WTC11 (cell line): ENCODE measurements around the gene MON1A. TPM values are rescaled to one million over a fixed set of nuclear protein-coding genes. Genes with fewer than 3 reads are reported as not detected.

Experiments used
- ATAC-seq: fragments of 200-7000 bp; cut with Tn5 transposase; 2 replicates; pipeline ENCODE4 v1.10.0; 2021; ENCODE audit warnings: mild to moderate bottlenecking, moderate library complexity
- CTCF ChIA-PET: fragments of 300-600 bp; sonication (Branson Sonifier 250); formaldehyde crosslinking; loops from one replicate; lab custom pipeline; 2021; ENCODE audit warnings: antibody characterized with exemption; lab: Charles Lee
- POLR2A ChIA-PET: fragments of 350-600 bp; sonication (Branson Sonifier 250); formaldehyde crosslinking; loops from one replicate; lab custom pipeline; 2021; ENCODE audit warnings: antibody characterized with exemption; lab: Charles Lee
- DNase-seq: peaks from one replicate; pipeline ENCODE4 v3.0.0; 2021; ENCODE audit warnings: low spot score
- H3K27ac Mint-ChIP-seq: 2 replicates; pipeline ENCODE4 v1.8.0; 2021; ENCODE audit warnings: mixed read lengths
- H3K27me3 Mint-ChIP-seq: 2 replicates; pipeline ENCODE4 v1.8.0; 2021; ENCODE audit warnings: low read depth, mild to moderate bottlenecking, moderate library complexity, mixed read lengths
- H3K36me3 Mint-ChIP-seq: 2 replicates; pipeline ENCODE4 v1.8.0; 2021; ENCODE audit warnings: mixed read lengths
- H3K4me1 Mint-ChIP-seq: 2 replicates; pipeline ENCODE4 v1.8.0; 2022; ENCODE audit warnings: mixed read lengths
- H3K4me3 Mint-ChIP-seq: 2 replicates; pipeline ENCODE4 v1.8.0; 2021; ENCODE audit warnings: mild to moderate bottlenecking, moderate library complexity, mixed read lengths
- H3K9me3 Mint-ChIP-seq: 2 replicates; pipeline ENCODE4 v1.8.0; 2021; ENCODE audit warnings: mixed read lengths
- AR ChIP-seq: fragments of 250-450 bp; sonication (Bioruptor Pico); IDR thresholded peaks from 2 replicates; pipeline ENCODE4 v1.9.0; 2021; ENCODE audit warnings: mild to moderate bottlenecking
- CBFB ChIP-seq: sonication (generic); formaldehyde crosslinking; IDR thresholded peaks from 2 replicates; pipeline ENCODE4 v1.8.1; 2022; ENCODE audit warnings: mild to moderate bottlenecking, low read depth, missing genetic modification reagents
- ESRRA ChIP-seq: sonication (generic); formaldehyde crosslinking; IDR thresholded peaks from 2 replicates; pipeline ENCODE4 v1.8.1; 2022; ENCODE audit warnings: mild to moderate bottlenecking, missing genetic modification reagents, borderline replicate concordance
- FOXP4 ChIP-seq: sonication (generic); formaldehyde crosslinking; IDR thresholded peaks from 2 replicates; pipeline ENCODE4 v1.8.0; 2022; ENCODE audit warnings: mild to moderate bottlenecking, missing genetic modification reagents
- HMGA2 ChIP-seq: fragments of 250-450 bp; sonication (Bioruptor Pico); IDR thresholded peaks from 2 replicates; pipeline ENCODE4 v1.4.0; 2021; ENCODE audit warnings: mild to moderate bottlenecking, moderate library complexity
- IRF2 ChIP-seq: sonication (generic); formaldehyde crosslinking; IDR thresholded peaks from 2 replicates; pipeline ENCODE4 v1.8.0; 2022; ENCODE audit warnings: low read depth, missing genetic modification reagents, borderline replicate concordance
- KAT7 ChIP-seq: sonication (generic); formaldehyde crosslinking; IDR thresholded peaks from 2 replicates; pipeline ENCODE4 v1.8.1; 2023; ENCODE audit warnings: missing genetic modification reagents, mild to moderate bottlenecking, borderline replicate concordance
- MXD4 ChIP-seq: fragments of 250-450 bp; sonication (Bioruptor Pico); IDR thresholded peaks from 2 replicates; pipeline ENCODE4 v1.8.0; 2021; ENCODE audit warnings: mild to moderate bottlenecking, moderate library complexity, borderline replicate concordance
- NFATC4 ChIP-seq: fragments of 250-450 bp; sonication (Bioruptor Pico); IDR thresholded peaks from 2 replicates; pipeline ENCODE4 v1.9.0; 2021; ENCODE audit warnings: mild to moderate bottlenecking
- NR3C1 ChIP-seq: sonication (generic); formaldehyde crosslinking; conservative IDR thresholded peaks from 2 replicates; pipeline ENCODE4 v1.8.1; 2023; ENCODE audit warnings: low read depth, mild to moderate bottlenecking, missing genetic modification reagents
- SMAD3 ChIP-seq: sonication (generic); formaldehyde crosslinking; IDR thresholded peaks from 2 replicates; pipeline ENCODE4 v1.8.0; 2022; ENCODE audit warnings: missing genetic modification reagents, mild to moderate bottlenecking, borderline replicate concordance
- TCF7 ChIP-seq: sonication (generic); formaldehyde crosslinking; IDR thresholded peaks from 2 replicates; pipeline ENCODE4 v1.8.0; 2022; ENCODE audit warnings: mild to moderate bottlenecking, low read depth, missing genetic modification reagents, moderate library complexity
- ZNF219 ChIP-seq: sonication (generic); formaldehyde crosslinking; IDR thresholded peaks from 2 replicates; pipeline ENCODE4 v1.8.0; 2023; ENCODE audit warnings: missing genetic modification reagents, mild to moderate bottlenecking, borderline replicate concordance
- ZNF396 ChIP-seq: fragments of 250-450 bp; sonication (Bioruptor Pico); IDR thresholded peaks from 2 replicates; pipeline ENCODE4 v1.8.0; 2021; ENCODE audit warnings: mild to moderate bottlenecking, moderate library complexity, borderline replicate concordance
- ZNF423 ChIP-seq: fragments of 250-450 bp; sonication (Bioruptor Pico); IDR thresholded peaks from 2 replicates; pipeline ENCODE4 v2.1.2; 2022; ENCODE audit warnings: mild to moderate bottlenecking, moderate library complexity
- total RNA-seq: library from RNA; stranded (reverse); gene quantifications from 3 replicates; pipeline ENCODE4 v1.2.3, GENCODE V29; 2021
- TF ChIP-seq, protein P1 (sequence below): sonication (generic); formaldehyde crosslinking; conservative IDR thresholded peaks from 2 replicates; pipeline ENCODE4 v1.8.1; 2022; ENCODE audit warnings: mild to moderate bottlenecking, missing genetic modification reagents
- TF ChIP-seq, protein P2 (sequence below): sonication (generic); formaldehyde crosslinking; IDR thresholded peaks from 2 replicates; pipeline ENCODE4 v1.8.1; 2022; ENCODE audit warnings: low read depth, missing genetic modification reagents, borderline replicate concordance
- TF ChIP-seq, protein P3 (sequence below): fragments of 250-450 bp; sonication (Bioruptor Pico); conservative IDR thresholded peaks from 2 replicates; pipeline ENCODE4 v1.9.0; 2021; ENCODE audit warnings: mild to moderate bottlenecking

Gene MON1A
- total RNA-seq, 1 experiment from 2014 or later: 8.6 TPM

GRCh38 chr3:49898991-49899390 lies 30.6 kb downstream of the MON1A start (continued):
- no peak for TF ChIP-seq ZNF423 (CRISPR knock-in tag)

- CTCF ChIA-PET: interaction anchor here (0.7 to 1.8 kb wide), 3 partner anchors 16 to 93 kb away, joined by 3 to 5 read pairs (median 3); partner anchors contain the start of gene INKA1
- H3K36me3 Mint-ChIP-seq: no peaks in the 10 kb centered on the region
- no peaks in the 10 kb centered on the region for H3K27me3 Mint-ChIP-seq
- no peaks in the 10 kb centered on the region for H3K9me3 Mint-ChIP-seq
- no peak overlapping the region for H3K27ac Mint-ChIP-seq
- TF ChIP-seq AR (CRISPR knock-in tag) (no peak), ESRRA (CRISPR knock-in tag) (no peak), HMGA2 (CRISPR knock-in tag) (no peak), ZNF396 (CRISPR knock-in tag) (no peak), TCF7 (CRISPR knock-in tag) (no peak), KAT7 (CRISPR knock-in tag) (no peak), SMAD3 (no peak), IRF2 (no peak), MXD4 (CRISPR knock-in tag) (no peak), NR3C1 (CRISPR knock-in tag) (no peak), CBFB (CRISPR knock-in tag) (no peak), FOXP4 (CRISPR knock-in tag) (no peak), NFATC4 (no peak), ZNF219 (CRISPR knock-in tag) (no peak)
- TF ChIP-seq, protein P1, sequence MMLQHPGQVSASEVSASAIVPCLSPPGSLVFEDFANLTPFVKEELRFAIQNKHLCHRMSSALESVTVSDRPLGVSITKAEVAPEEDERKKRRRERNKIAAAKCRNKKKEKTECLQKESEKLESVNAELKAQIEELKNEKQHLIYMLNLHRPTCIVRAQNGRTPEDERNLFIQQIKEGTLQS (CRISPR knock-in tag): no peak
- TF ChIP-seq, protein P2, sequence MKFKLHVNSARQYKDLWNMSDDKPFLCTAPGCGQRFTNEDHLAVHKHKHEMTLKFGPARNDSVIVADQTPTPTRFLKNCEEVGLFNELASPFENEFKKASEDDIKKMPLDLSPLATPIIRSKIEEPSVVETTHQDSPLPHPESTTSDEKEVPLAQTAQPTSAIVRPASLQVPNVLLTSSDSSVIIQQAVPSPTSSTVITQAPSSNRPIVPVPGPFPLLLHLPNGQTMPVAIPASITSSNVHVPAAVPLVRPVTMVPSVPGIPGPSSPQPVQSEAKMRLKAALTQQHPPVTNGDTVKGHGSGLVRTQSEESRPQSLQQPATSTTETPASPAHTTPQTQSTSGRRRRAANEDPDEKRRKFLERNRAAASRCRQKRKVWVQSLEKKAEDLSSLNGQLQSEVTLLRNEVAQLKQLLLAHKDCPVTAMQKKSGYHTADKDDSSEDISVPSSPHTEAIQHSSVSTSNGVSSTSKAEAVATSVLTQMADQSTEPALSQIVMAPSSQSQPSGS (CRISPR knock-in tag): no peak
- TF ChIP-seq, protein P3, sequence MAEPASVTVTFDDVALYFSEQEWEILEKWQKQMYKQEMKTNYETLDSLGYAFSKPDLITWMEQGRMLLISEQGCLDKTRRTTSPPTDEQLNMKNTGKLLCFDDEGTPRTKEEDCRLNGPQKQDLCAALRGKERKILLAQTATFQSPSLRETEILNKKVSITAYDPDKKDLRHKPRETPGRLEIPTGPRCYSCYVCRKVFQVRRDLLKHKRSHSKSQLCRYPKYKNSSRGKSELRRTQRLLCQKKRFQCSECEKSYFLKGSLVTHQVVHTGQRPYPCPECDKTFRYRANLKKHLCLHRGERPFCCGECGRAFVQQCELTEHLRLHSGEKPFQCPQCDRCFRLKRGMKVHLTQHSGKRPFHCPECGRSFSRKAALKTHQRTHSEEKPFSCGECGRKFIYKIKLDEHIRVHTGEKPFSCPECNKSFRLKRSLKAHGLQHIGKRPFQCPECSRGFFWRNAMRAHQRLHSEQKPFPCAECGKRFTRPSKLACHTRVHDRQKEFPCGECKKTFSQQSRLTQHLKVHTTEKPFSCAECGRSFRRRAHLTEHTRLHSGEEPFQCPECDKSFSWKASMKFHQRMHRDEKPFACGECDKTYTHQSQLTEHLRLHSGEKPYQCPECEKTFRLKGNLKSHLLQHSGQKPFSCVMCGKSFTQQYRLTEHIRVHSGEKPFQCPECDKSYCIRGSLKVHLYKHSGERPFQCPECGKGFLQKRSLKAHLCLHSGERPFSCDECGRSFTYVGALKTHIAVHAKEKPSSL: no peak
- H3K4me1 Mint-ChIP-seq: 0 out of 2 replicates have a peak, but pooled peaks cover 2% of the 10 kb centered on the region
- no peak overlapping the region for H3K4me3 Mint-ChIP-seq
- ATAC-seq: no peak
- no peak for DNase-seq
- POLR2A ChIA-PET: no interaction called here
These were observed 33.3 kb downstream of the MON1A start for GRCh38 chr3:49896345-49896744.
